Measurements from ENCODE around the gene LAMA2. TPM values are rescaled to one million over a fixed set of nuclear protein-coding genes. Genes with fewer than 3 reads are reported as not detected.

Gene LAMA2
- total and polyA plus RNA-seq, 7 donors = 8.8 to 59.0 (median 27.3) TPM

- no peak for TF ChIP-seq CTCF (IDR thresholded peaks at IDR 0.05)
- no peak for DNase-seq
These were observed 35.3 kb upstream of the LAMA2 start for GRCh38 chr6:128847431-128848210.

GRCh38 chr6:128848212-128848935 is 34.6 kb upstream of the LAMA2 start:
- Histone ChIP-seq H3K4me3 (no peak overlapping the region), H3K4me1 (no peaks in the 10 kb centered on the region), H3K27ac (no peak overlapping the region), H3K9me3 (no peaks in the 10 kb centered on the region), H3K27me3 (ENCODE audit: insufficient read depth in 3 of 3, low read length in 2 of 3) (no peaks in the 10 kb centered on the region), H3K36me3 (ENCODE audit: insufficient read depth in 1 of 2, low read depth in 1 of 2) (no peaks in the 10 kb centered on the region)
- WGBS, 3 donors = 60 to 71% (median 67%) methylated on average over 7 of the region's 7 CpGs
- ATAC-seq (no peak), DNase-seq (no peak)
- intact Hi-C loops (cut with DNase I) = no loop called here
- no peak for TF ChIP-seq CTCF (IDR thresholded peaks at IDR 0.05)

More at GRCh38 chr6:128847431-128848210, 35.3 kb upstream of the LAMA2 start:
- no peaks in the 10 kb centered on the region for H3K4me1 ChIP-seq
- no peak overlapping the region for H3K27ac ChIP-seq
- ATAC-seq = no peak
- H3K36me3 ChIP-seq (ENCODE audit: insufficient read depth in 1 of 2, low read depth in 1 of 2) = no peaks in the 10 kb centered on the region
- no peaks in the 10 kb centered on the region for H3K27me3 ChIP-seq (ENCODE audit: insufficient read depth in 3 of 3, low read length in 2 of 3)
- intact Hi-C loops (cut with DNase I) = no loop called here
- H3K9me3 ChIP-seq = no peaks in the 10 kb centered on the region
- 57 to 67% (median 63%) methylated on average over 4 of the region's 4 CpGs for WGBS, 3 donors
- no peak overlapping the region for H3K4me3 ChIP-seq

GRCh38 chr6:128855581-128856085 is 27.3 kb upstream of the LAMA2 start:
- DNase-seq = no peak

GRCh38 chr6:128857806-128858205 is 25.1 kb upstream of the LAMA2 start:
- no peaks in the 10 kb centered on the region for H3K9me3 ChIP-seq
- no peaks in the 10 kb centered on the region for H3K36me3 ChIP-seq (ENCODE audit: insufficient read depth in 1 of 2, low read depth in 1 of 2)
- 84 to 89% (median 85%) methylated on average over 5 of the region's 5 CpGs for WGBS, 3 donors
- intact Hi-C loops (cut with DNase I) = no loop called here
- H3K27me3 ChIP-seq (ENCODE audit: insufficient read depth in 3 of 3, low read length in 2 of 3) = no peaks in the 10 kb centered on the region
- no peak overlapping the region for H3K27ac ChIP-seq
- no peaks in the 10 kb centered on the region for H3K4me1 ChIP-seq
- ATAC-seq (no peak), DNase-seq (no peak)
- no peak for TF ChIP-seq CTCF (IDR thresholded peaks at IDR 0.05)
- H3K4me3 ChIP-seq = no peak overlapping the region

More at GRCh38 chr6:128855581-128856085, 27.3 kb upstream of the LAMA2 start:
- intact Hi-C loops (cut with DNase I) = no loop called here
- Histone ChIP-seq H3K36me3 (ENCODE audit: insufficient read depth in 1 of 2, low read depth in 1 of 2) (no peaks in the 10 kb centered on the region), H3K27me3 (ENCODE audit: insufficient read depth in 3 of 3, low read length in 2 of 3) (no peaks in the 10 kb centered on the region), H3K9me3 (no peaks in the 10 kb centered on the region), H3K4me3 (no peak overlapping the region), H3K27ac (no peak overlapping the region), H3K4me1 (no peaks in the 10 kb centered on the region)
- no peak for TF ChIP-seq CTCF (IDR thresholded peaks at IDR 0.05)
- ATAC-seq = no peak
- 59 to 66% (median 59%) methylated on average over 5 of the region's 5 CpGs for WGBS, 3 donors
